GM21737 (cell line): ENCODE data around the gene CCNG2.
A peak's percentile ranks its signal among the peaks of the same experiment; 100 is the strongest.
"Not testable (repeated sequence)": the region's sequence is repeated elsewhere in the genome, so short reads cannot be mapped to it uniquely, and the experiment has no call there.

Experiments used
- ATAC-seq: cut with Tn5 transposase; IDR thresholded peaks from one replicate; pipeline ENCODE4 v1.9.1; 2021; ENCODE audit warnings: mild to moderate bottlenecking, moderate library complexity; ENCODE audit not compliant: unreplicated experiment

The CCNG2 gene, protein sequence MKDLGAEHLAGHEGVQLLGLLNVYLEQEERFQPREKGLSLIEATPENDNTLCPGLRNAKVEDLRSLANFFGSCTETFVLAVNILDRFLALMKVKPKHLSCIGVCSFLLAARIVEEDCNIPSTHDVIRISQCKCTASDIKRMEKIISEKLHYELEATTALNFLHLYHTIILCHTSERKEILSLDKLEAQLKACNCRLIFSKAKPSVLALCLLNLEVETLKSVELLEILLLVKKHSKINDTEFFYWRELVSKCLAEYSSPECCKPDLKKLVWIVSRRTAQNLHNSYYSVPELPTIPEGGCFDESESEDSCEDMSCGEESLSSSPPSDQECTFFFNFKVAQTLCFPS

GRCh38 chr4:77156912-77157858 lies at the start of gene CCNG2:
TSS of gene CCNG2 (plus strand) at chr4:77157207. CDS start at chr4:77158533, 1,326 bp downstream.
- ATAC-seq = peak; percentile 29

GRCh38 chr4:77110730-77111129 lies 46.3 kb upstream of the CCNG2 start:
- ATAC-seq = no peak

DNA sequence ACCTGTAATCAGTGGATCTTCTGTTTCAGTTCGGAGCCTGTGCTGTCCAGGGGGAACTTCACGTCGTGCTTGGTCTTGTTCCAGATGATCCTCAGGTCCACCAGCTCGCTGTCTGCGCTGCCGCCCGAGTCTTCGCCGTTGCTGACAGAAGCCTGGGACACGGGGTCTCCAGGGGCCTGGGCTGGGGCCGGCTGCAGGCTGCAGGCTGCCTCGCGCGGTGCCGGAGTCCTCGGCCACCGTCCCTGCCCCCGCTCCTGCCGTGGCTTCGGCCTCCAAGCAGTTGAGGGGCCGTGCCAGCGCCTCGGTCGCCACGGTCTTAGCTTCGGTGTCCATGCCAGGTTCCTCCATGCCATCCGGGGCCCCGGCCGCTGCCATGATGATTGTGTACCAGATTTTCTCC lies 43.9 kb upstream of the CCNG2 start:
- ATAC-seq = no peak

DNA sequence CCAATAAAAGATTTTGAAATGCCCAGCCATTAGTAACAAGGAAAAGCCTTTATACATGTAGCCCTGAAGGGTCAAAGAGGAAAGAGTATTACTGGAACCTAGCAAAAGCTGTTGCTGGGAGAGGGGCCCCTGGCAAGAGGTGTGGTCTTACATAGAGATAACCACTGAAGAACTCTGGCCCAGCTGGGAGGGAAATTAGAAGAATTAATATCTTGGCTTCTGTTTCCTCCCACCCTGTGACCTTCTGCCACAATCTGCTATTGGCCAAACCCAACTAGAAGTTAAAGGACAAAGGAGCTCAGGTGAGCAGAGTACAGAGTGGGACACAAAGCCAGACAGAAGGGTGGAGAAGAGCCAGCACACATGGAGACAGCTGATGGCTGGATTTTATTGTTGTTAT lies 39.3 kb upstream of the CCNG2 start:
- ATAC-seq = no peak

DNA sequence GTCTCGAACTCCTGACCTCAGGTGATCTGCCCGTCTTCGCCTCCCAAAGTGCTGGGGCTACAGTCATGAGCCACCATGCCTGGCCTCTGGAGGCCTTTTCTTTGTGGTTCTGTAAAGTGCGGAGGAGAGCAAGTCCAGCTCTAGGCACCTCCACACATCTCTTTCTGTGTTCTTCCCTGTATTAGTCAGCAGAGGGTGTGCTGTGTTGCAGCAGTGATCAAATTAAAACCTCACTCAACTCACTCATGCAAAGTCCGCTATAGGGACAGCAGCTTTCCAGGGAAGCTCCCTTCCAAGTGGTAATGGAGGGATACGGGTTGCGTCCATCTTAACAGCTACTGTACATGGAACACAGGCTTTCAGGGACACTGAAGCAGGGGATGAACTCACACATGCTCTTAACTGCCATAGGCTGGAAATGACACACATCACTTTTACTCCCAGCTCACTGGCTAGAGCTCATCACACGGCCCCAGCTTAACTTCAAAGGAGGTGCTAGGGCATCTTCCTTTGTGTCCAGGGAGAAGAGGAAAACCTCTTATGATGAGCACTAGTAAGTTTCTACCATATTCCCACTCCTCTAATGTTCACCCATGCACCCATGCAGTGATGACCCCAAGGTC lies 36.0 kb upstream of the CCNG2 start:
- ATAC-seq = no peak

DNA sequence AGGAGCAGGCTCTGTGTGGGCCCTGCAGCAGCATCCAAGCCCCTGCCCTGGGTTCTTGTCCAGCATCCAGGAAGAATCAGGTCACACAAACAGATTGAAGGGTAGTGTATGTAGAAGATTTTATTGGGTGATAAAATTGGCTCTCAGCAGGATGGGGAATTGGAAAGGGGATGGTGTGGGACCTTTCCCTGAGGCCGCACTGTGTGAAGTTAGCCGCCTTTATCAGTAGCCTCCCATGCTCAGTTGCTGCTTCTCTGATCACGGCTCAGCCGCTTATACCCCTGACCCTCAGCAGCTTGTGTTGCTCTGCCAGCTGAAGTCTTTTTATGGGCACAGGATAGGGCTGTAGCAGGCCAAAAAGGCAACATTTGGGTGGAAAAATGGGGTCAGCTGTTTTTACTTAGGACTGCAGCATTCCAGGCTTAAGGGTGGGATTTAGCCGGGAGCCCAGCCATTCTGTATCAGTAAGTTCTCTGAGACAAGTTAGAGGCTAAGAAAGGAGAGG lies 35.2 kb upstream of the CCNG2 start:
- no peak for ATAC-seq

- ATAC-seq = no peak
These were observed 34.4 kb upstream of the CCNG2 start for GRCh38 chr4:77122656-77123055.

GRCh38 chr4:77123411-77123810 lies 33.6 kb upstream of the CCNG2 start:
- no peak for ATAC-seq

DNA sequence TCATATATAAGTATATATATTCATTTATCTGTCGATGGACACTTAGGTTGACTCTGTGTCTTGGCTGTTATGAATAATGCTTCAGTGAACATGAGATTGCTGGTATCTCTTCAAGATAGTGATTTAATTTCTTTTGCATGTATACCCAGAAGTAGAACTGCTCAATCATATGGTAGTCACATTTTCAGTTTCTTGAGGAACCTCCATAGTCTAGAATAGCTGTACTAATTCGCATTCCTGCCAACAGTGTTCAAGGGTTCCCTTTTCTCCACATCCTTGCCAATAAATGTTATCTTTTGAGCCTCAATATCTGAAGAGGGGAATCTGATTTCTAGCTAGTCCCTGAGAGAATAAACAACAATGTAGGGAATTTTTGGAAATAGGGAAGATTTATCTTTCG lies 32.4 kb upstream of the CCNG2 start:
- ATAC-seq = no peak

DNA sequence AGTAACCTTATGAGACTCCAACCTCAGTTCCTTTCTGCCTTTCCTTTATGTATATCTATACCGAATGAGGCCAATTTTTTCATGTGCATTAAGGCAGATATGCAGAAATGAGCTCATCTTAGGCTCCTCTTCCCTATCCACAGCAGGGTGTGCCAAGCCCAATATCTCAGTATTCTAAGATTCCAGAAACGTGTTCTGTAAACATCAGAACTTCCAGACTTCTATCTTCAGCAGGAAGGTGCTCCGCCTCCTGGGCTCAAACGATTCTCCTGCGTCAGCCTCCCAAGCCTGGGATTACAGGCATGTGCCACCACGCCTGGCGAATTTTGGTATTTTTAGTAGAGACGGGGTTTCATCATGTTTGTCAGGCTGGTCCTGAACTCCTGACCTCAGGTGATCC lies 31.0 kb upstream of the CCNG2 start:
- no peak for ATAC-seq

DNA sequence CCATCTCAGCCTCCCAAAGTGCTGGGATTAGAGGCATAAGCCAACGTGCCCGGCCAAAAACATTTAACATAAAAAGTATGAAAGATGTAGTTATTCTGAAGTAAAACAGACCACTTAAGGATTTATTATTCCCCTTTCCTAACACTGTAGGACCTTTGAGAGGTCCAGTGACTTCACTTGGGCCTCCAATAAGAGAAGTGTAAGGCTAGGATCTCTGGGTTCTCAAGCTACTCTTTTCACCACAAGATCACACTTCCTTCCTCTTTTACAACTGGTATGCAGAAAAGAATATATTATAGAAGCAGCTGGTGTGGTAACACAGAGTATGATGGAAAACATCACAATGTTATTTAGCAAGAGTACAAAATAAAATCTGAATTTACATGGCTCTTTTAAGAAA lies 30.2 kb upstream of the CCNG2 start:
- peak; percentile 61 for ATAC-seq

GRCh38 chr4:77127215-77127614 lies 29.8 kb upstream of the CCNG2 start:
- ATAC-seq = no peak

DNA sequence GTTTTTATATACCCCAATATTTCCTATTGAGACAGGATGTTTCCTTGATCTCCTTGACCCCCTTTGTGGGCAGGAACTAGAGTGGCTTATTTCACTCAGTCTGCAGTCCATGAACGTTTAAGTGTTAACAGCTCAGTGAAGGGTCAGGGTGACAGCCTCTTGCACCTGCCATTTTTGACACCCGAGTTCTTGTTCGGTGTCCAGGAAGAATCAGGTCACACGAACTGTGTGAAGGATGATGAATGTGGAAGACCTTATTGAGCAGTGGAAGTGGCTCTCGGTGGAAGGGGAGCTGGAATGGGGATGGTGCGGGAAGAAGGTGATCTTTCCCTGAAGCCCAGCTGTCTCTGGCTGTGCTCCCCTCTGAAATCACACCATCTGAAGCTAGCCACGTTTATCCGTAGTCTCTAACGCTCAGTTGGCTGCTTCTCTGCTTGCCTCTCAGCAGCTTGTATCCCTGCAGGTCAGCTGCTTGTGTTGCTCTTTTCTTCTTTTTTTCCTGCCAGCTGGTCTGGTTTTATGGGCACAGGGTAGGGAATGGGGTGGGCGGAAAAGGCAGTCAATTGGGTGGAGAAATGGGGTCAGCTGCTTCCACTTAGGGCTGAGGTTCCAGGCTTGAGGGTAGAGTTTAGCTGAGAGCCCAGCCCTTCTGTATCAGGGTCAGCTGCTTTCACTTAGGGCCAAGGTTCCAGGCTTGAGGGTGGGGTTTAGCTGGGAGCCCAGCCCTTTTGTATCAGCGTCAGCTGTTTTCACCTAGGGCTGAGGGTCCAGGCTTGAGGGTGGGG lies 29.0 kb upstream of the CCNG2 start:
- ATAC-seq = no peak

GRCh38 chr4:77132652-77133312 lies 24.2 kb upstream of the CCNG2 start:
- ATAC-seq = no peak

- ATAC-seq = not testable (repeated sequence)
These were observed 19.6 kb upstream of the CCNG2 start for GRCh38 chr4:77137448-77137847.

DNA sequence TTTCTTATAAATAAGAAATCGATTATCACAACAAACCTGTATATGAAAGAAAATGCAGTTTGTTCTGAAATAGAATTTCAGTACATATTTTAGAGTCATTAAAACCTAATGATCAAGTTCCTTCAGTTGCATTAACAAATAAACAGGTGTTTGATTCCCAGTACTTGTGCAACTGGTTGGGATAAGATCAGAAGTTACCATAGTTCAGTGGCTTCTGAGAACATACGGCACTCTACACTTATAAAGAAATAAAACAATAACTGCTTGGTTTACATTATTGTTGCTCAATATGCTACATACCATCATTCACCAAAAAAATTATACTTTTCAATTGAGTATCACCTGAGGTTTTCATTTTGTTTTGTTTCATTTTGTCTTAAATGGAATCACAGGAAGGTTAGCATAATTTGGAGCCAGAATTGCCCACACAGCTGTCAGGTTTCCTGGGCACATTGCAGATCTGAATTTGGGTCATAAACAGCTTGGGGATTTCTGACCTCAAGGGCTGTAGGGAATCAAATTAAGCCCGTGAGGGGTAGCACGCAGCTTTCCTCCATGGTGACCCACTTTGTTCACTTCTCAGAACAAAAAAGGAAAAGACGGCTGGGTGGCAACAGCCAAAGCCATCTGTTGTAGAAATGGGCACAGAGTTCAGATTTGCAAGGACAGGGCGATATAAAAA lies 14.9 kb upstream of the CCNG2 start:
- ATAC-seq = no peak

GRCh38 chr4:77142646-77143028 lies 14.4 kb upstream of the CCNG2 start:
- no peak for ATAC-seq

- ATAC-seq = no peak
These were observed 13.9 kb upstream of the CCNG2 start for GRCh38 chr4:77143091-77143490.

DNA sequence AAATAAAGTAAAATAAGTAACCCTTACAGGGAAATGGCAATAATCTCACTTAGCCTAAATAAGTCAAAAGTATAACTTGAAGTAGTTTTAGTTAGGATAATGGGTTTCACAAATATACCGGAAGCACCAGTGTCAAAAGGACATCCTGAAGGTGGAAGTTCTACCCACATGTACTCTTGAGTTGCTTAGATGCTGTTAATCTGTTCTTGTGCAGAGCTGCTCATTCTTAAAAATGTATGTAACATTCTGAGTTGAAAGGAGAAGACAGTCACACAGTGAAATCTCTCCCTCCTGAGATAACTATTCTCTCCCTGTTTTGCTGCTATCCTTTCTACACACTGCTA lies 11.2 kb upstream of the CCNG2 start:
- ATAC-seq = no peak
